Measurements from ENCODE around the gene ELMO2.

DNA sequence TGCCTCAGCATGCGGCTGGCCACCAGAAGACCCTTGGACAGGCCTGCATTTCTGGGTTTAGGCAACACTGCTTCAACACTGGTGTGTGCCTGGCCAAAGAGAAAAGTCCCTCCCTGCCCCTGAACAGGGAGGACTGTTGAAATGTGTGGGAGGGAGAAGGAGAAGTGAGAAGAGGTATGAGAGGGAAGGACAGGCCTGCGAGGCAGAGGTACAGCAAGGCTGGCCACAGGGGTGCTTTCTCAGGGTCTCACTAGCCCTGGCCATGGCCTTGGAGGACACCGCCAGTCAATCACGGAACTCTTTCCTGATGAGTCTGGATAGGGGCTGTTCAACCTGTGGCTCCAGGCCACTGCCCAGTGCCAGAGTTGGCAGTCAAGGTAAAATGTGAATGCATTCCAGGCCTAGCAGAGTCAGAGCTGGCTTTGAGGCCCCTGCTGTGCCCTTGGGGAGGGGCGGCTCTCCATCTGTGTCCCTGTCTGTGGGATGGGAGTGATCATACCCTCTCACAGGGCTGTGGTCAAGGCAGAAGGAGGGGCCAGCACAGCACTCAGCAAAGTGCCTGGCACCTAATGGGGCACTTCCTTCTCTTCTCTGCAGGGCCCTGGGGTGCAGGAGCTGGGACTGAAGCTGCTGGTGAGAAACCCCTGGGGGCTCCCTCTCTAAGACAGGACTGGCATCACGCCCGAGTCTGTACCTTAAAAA, 54.9 kb downstream of the ELMO2 start:
- TF ChIP-seq POLR2AphosphoS5 (IDR thresholded peaks at IDR 0.05) (no peak), POLR2A (IDR thresholded peaks at IDR 0.05) (no peak), EP300 (IDR thresholded peaks at IDR 0.05; ENCODE audit: low read depth) (no peak)
- TF ChIP-seq, protein P1, sequence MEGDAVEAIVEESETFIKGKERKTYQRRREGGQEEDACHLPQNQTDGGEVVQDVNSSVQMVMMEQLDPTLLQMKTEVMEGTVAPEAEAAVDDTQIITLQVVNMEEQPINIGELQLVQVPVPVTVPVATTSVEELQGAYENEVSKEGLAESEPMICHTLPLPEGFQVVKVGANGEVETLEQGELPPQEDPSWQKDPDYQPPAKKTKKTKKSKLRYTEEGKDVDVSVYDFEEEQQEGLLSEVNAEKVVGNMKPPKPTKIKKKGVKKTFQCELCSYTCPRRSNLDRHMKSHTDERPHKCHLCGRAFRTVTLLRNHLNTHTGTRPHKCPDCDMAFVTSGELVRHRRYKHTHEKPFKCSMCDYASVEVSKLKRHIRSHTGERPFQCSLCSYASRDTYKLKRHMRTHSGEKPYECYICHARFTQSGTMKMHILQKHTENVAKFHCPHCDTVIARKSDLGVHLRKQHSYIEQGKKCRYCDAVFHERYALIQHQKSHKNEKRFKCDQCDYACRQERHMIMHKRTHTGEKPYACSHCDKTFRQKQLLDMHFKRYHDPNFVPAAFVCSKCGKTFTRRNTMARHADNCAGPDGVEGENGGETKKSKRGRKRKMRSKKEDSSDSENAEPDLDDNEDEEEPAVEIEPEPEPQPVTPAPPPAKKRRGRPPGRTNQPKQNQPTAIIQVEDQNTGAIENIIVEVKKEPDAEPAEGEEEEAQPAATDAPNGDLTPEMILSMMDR (IDR thresholded peaks at IDR 0.05) = no peak

Data from transverse colon (tissue), 4 donors.